ENCODE results near the gene POU6F2.

- TF ChIP-seq CTCF (IDR thresholded peaks at IDR 0.05) (no peak), EP300 (IDR thresholded peaks at IDR 0.05; ENCODE audit: low read depth) (no peak), POLR2AphosphoS5 (IDR thresholded peaks at IDR 0.05) (no peak), POLR2A (IDR thresholded peaks at IDR 0.05) (no peak)
These were observed 209.4 kb downstream of the POU6F2 start for GRCh38 chr7:39187130-39187529.

All from transverse colon (tissue), 4 donors.